HG02943 (cell line): ENCODE measurements around the gene LRRC4C.
"Not testable (repeated sequence)": the region's sequence is repeated elsewhere in the genome, so short reads cannot be mapped to it uniquely, and the experiment has no call there.

Experiments
- ATAC-seq: cut with Tn5 transposase; IDR thresholded peaks from one replicate; pipeline ENCODE4 v1.9.1; 2021; ENCODE audit warnings: mild to moderate bottlenecking, low read depth, moderate library complexity; ENCODE audit not compliant: unreplicated experiment

The LRRC4C gene

DNA sequence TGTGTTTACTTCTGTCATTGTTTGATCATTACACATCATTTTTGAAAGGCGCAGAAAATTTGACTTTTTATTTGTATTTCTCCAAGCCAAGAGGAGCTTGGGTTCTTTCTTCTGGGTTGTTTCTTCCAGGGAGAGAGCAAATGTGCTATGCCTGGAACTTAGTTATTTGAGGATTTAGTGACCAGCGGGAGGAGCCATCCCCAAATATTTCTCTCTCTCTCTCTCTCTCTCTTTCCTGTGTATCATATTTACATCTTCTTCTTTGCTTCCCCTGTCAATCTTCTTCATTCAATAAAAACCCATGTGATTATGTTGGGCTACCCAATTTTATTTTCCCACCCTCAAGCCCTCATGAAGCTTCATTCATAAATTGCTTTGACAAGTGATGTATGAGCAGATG, 534.5 kb downstream of the LRRC4C start:
- no peak for ATAC-seq

DNA sequence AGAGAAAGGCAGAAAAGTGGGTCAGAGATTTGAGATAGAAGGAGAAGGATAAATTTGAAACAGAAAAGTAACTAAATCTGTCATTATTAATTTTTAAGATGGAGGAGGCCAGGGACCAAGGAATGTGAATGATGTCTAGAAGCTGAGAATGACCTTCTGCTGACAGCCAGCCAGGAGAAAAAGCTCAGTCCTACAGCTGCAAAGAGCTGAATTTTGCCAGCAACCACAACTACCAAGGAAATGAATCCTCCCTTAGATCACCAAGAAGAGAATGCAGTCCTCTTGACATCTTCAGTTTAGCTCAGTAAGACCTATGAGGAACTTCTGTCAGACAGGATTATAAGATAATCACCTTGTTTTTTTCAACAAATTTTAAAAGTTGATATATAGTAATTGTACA, 538.2 kb downstream of the LRRC4C start:
- no peak for ATAC-seq

DNA sequence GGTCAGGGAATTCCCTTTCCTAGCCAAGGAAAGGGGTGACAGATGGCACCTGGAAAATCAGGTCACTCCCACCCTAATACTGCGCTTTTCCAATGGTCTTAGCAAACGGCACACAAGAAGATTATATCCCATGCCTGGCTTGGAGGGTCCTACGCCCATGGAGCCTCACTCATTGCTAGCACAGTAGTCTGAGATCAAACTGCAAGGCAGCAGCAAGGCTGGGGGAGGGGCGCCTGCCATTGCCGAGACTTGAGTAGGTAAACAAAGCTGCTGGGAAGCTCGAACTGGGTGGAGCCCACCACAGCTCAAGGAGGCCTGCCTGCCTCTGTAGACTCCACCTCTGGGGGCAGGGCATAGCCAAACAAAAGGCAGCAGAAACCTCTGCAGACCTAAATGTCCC, 548.7 kb downstream of the LRRC4C start:
- not testable (repeated sequence) for ATAC-seq

DNA sequence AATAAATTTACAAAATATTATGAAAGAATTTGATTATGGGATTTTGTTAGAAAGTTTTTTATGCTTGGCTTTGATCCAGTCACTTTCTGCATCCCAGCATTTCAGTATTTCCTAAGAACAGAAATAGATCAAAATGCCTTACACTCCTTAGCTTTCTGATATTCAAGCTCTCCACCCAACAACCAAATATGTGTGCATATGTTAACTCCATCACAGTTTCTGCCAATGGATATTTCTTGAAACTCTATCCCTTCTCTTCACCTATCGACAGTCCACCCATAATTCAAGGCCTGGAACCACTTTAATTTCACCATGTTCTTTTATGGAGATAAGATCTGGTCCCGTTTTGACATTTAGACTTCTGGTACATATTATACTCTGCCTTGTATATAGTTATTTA, 565.0 kb downstream of the LRRC4C start:
- no peak for ATAC-seq

DNA sequence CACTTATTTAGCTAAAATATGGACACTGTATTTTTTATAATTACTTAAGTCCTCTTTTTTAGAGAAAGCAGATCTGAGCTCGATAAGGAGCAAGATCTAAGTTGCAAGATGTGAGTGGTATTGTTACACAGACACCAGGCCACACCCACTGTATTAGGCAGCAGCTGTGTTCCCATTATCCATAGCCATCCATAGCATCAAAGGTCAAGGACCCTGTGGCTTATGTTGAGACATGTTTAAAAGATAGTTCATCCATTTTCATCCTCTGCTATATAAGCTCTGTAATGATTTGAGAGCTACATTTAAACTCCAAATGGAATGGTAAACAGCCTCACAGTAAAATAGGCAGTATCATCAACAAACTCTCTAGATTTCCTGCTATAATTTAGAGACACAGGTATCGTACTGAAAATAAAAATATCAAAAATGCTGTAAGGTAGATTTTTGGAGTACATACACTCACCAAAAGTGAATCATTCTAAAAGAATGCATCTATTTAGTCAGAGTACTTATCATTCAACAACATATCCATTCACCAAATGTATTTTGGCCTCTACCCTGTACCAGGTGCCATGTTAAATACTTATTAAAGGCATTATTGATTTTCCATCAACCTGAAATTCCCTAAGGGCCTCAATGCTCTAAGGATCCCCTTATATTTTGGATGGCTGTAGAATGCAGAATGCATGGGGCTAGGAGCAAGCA, 574.0 kb downstream of the LRRC4C start:
- ATAC-seq: no peak

DNA sequence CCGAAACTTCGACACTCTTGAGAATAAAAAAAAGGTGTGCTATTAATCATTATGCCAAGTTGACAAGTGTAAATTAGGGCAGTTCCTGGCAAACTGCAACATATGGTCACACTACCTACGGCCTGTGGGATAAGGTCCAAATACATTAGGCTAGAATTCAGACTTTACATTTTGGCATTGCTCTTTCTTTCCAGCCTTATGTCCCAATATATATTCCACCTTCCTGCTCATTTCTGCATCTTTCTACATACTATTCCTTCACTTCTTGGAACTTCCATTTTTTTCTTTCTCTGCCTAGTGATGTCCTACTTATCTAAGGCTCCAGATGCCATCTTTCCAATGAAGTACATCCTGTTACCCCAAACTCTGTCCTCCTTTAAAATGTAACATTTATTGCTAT, 577.2 kb downstream of the LRRC4C start:
- ATAC-seq: no peak

DNA sequence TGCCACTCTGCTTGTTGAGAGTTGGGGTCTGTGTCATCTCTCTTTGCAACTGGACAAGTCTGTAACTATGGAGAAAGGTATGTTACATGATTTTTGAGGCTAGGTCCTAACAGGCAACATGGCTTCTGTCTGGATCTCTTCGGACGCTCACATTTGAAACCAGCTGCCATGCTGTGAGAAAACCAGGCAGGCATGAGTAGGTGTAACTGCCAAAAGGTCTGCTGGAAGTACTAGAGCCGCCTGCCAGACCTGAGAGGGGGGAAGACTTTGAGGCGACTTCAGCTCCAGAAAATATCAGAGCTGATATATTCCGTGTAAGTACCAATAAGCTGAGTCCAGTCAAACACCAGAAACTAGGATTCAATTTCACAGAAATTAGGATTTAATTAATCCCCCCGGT, 579.5 kb downstream of the LRRC4C start:
- ATAC-seq: no peak

DNA sequence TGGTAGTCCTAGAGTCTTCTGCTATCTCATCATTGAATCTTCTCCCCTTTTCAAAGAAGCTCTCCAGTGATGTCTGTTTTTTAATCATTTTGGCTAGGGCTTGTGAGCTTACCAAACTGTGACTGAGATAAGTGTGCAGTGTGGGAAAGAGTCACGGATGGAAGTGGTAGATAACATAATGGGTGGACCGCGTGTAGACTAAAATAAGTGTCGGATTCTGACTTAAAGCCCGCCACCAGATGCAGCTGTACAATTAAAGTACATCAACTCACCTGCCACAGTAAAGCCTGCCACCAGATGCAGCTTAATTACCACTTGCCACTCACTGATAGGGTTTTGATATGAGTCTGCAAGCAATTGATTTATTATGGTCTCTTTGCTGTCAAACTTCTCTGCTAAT, 581.5 kb downstream of the LRRC4C start:
- ATAC-seq: no peak

DNA sequence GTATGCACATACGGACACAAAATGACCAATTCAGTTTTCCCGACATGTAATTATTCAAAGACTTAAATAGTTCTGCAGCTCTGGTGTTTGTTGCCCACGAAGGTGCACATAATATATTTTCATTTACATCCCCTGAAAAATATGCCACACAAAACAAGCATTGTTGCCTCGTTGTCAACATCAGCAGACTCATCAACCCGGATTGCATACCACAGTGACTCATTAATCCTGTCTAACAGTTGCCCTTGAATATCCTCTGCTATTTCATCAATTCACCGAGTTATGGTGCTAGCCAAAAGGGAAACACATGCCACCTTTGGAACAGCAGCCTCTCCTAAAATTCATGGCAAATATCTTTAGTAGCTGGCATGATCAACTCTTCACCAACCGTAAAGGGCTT, 582.2 kb downstream of the LRRC4C start:
- ATAC-seq: no peak

DNA sequence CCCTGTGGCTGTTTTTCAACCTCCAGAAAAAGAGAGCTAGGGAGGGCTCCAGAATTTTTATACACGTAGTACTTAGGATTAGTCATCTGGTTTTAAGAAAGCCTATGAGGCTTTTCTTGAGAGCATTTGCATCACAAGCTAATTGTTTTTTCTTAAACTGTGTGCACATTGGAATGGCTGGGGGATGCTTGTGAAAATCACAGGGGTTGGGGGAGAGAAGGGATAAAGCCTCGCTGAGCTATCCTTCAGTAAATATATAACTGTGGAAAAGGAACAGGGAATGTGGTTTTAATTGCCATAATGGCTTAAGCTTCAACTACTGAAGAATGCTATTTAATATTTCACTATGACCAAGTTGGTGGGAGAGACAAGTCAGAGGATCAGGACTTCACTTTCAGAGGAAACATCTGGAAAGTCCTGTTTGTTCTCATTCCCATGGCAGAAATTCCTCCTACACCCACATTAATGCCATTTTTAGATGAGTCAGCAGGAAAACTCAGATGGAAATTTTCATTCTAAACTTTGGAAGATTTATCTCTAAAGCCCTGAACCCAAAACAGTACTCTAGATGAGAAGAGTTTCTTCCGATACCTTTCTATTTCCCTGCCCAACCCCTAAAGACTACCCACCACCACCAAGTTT, 591.3 kb downstream of the LRRC4C start:
- no peak for ATAC-seq

DNA sequence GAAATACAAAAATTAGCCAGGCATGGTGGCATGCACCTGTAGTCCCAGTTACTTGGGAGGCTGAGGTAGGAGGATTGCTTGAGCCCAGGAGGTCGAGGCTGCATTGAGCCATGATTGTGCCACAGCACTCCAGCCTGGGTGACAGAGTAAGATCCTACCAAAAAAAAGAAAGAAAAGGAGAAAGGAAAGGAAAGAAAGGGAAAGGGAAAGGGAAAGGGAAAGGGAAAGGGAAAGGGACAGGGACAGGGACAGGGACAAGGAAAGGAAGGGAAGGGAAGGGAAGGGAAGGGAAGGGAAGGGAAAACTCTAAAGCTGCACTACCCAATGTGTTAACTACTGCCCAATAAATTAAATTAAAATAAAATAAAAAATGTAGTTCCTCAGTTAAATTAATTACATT, 601.7 kb downstream of the LRRC4C start:
- ATAC-seq: not testable (repeated sequence)

DNA sequence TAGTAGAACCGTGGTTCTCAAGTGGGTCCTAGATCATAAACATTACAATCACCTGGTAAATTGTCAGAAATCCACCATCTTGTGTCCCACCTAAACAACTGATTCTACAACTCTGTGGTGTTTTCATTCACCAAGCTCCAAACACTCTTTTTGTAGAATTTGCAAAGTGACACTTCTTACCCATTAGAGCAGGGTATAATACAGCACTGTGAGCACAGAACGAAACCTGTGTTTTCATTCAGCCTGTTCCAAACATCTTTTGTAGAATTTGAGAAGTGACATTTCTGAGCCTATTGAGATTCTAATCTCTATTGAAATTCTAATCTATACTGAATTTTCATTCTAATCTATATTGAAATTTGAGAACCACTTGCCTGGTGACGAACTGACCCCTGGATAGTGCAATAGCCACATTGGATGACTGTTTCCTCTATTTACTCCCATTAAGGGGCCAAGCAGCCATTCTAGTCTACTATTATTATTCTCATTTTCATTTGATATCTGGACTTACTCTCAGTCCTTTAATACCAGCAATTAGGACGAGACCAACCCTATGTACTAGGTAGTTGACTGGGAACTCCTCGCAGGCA, 616.6 kb downstream of the LRRC4C start:
- ATAC-seq: no peak

DNA sequence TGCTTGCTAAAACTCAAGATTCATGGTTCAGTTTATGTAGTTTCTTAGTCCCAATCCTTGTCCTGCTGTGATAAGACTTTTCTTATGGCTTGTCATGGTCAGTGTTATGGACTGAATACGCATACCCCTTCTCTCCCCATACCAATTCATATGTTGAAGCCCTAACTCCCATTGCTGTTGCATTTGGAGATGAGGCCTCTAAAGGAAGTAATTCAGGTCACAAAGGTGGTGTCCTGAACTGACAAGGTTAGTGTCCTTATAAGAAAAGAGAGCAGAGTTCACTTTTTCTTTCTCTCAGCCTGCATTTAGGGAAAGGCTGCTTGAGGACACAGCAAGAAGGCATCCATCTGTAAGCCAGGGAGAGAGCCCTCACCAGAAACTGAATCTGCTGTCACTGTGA, 618.2 kb downstream of the LRRC4C start:
- ATAC-seq: no peak

DNA sequence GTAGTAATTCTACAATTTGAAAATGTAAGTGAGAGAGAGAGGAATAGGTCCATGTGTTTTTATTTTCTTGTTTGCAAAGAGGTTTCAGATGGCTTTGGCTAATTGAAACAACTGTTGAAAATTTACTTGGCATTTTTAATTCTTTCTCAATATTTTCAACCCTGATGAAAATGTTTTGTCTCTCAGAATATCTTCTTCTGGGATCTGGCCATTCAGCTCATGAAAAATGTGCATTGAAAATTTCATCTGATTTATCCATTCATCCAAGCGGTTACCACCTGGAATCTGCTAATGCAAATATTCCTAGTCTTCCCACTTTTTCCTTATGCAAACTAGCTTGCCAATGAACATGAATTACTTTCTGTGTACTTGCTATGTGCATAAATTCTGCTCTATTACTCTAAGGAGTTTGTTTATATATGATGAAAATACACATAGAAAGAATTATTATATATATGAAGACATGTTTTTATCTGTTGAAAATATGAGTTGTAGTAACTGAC, 621.2 kb downstream of the LRRC4C start:
- no peak for ATAC-seq

DNA sequence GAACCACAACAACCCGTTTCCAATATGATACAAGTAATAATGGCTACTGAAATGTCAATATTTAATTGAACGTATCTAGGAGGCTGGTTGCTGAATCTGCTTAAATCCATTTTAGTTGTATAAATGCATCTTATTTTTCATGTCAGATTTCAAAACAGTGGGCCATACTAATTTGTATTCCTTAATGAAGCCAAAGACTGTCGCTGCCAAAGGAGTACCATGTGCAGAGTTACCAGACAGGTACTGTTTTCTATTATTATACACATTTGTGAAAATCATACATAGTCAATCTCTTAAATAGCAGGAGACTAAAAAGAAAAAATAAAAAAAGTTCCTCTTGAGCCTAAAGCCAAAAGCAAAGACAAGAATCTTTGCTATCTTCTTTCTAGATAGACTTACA, 632.3 kb downstream of the LRRC4C start:
- ATAC-seq: no peak

DNA sequence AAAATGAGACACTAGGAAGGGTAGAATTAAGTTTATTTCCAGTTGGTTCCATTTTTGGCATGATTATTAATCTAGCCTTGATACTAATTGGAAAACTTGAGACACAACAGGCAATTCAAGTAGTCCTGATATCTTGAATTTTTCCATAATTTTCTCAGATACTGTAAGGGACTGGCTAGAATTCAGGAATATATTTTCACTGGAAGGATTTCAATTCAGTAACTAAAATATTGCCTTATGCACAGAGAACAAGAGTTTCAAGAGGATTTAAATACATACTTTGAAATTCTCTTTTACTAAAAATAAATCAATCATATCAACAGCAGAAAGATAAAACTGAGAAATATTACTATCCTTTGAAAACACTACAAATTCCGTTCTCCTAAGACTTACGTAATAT, 632.9 kb downstream of the LRRC4C start:
- ATAC-seq: no peak

DNA sequence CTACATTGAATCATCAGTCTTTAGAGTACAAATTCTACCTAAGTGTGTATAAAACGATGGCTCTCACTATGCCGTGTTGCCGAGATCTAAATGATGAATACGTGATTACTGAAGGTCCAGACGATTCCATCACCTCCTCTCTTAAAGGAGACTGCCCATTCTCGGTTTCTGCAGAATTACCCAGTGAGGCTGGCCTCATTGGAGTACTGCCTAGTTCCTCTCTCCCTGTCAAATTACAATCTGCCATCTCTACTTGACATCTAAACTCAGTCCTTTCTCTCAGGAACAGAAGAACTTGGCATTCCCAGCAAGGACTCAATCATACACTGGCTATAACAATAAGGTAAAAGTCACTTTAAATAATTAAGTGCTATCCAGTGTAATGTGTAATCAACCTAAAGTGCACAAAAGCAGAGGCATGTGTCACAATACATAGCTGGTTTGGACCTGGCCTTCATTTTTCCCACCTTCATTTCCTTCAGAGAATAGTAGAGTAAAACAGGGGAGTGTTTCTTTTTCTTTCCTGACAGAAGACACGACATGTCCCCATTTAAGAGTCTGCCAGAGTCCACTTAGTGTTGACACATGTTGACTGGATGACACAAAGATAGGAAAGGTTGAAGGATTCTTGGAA, 634.1 kb downstream of the LRRC4C start:
- ATAC-seq: no peak

DNA sequence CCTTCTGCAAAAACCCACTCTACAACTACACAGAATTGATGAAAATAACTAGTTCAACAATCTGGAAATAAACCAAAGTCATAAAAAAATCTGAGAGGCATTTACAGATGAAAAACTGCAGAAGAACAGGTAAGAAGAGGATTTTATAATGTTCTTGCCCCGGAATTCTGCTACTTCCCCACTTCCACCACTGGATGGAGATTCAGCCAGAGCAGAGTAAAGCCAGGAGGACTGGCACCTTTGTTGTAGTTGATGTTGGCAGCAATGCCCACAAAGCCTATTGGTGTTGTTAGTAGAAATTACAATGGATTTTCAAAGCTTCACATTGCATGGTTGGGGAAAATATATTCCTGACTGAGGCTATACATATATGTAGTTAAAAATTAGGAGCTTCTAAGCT, 640.2 kb downstream of the LRRC4C start:
- no peak for ATAC-seq

DNA sequence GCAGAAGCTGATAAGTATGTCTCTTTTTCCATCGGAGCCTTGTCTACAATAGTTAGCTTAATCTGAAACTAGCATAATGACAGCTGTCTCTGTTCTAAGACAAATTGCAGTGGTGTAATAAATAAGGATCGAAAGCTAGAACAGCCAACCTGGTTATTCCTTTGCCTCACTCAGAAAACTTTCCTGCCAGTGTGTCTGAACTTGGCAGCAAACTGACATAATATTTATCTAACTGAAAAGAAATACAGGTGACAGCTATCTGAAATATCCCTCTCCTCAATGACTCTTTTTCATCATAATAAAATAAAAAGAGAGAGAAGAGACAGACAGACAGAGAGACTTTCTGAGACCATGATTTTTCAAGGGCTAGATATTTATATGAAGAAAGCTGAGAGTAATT, 642.5 kb downstream of the LRRC4C start:
- ATAC-seq: no peak

DNA sequence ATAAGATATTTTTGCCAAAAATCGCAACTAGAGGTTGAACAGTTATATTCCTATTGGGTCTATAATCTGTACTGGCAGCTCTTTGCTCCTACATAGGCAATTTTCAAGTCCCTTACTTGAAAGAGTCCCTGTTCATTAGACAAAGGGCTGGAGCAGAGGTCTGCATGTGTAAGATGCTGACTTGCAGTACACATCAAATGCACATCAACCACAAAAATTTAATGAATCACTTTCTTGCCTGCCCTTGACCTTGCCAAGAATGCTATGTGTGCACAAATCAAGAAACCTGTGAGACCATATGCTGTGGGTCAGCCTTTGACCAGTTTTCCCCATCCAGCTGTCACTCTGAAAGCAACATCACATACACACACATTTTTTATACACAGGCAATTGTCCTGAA, 661.5 kb downstream of the LRRC4C start:
- ATAC-seq: no peak

DNA sequence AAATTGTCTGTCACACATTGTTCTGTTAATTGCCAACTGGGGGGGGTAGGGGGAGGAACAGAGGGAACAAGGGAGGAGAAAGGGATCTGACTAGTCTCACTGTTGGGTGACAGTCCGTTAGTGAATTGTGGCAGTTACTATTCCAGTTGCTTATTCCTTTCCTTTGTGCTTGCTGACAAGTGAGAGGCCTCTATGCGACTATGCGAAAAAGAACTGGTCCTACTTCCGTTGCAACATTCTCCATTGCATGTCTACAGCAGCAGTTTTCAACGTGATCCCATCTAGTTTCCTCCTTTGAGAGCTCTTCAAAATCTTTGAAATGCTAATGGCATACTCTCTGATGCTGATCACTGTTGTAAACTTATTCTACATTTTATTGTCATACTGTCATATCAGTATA, 672.2 kb downstream of the LRRC4C start:
- ATAC-seq: no peak
